Caco-2 (cell line): ENCODE data around the gene CLMN. TPM values are rescaled to one million over a fixed set of nuclear protein-coding genes. Genes with fewer than 3 reads are reported as not detected.

Experiments
- BruUV-seq: library from RNA; stranded (reverse); fragments of 400-500 nt; replicated peaks from 2 replicates; lab custom pipeline; 2021; lab: Mats Ljungman, UMichigan
- CTCF ChIA-PET: fragments of 300-600 bp; sonication (Branson Sonifier 250); formaldehyde crosslinking; loops from one replicate; lab custom pipeline; 2022; ENCODE audit warnings: antibody characterized with exemption; lab: Charles Lee
- POLR2A ChIA-PET: fragments of 300-600 bp; sonication (Branson Sonifier 250); formaldehyde crosslinking; loops from one replicate; lab custom pipeline; 2022; ENCODE audit warnings: antibody characterized with exemption; lab: Charles Lee
- DNase-seq, 2 experiments: peaks; one replicate each; pipeline versions ENCODE4 v3.0.0 to v3.0.0-alpha.2; 2020 to 2022
- H3K27me3 ChIP-seq: replicated peaks from 2 replicates; pipeline ENCODE4 v1.6.0; 2011; ENCODE audit warnings: low read length; ENCODE audit not compliant: control insufficient read depth, insufficient read depth
- H3K36me3 ChIP-seq: 2 replicates; pipeline ENCODE4 v1.5.1; 2011; ENCODE audit warnings: low read length; ENCODE audit not compliant: control insufficient read depth, insufficient read depth
- H3K4me1 ChIP-seq: fragments of 250-450 bp; sonication (Bioruptor Pico); 2 replicates; pipeline ENCODE4 v1.5.1; 2020; ENCODE audit warnings: mild to moderate bottlenecking
- H3K4me3 ChIP-seq: 2 replicates; pipeline ENCODE4 v1.5.1; 2011; ENCODE audit warnings: low read depth, mild to moderate bottlenecking, control low read depth, low read length
- H3K9me3 ChIP-seq: fragments of 250-450 bp; sonication (Bioruptor Pico); 2 replicates; pipeline ENCODE4 v1.5.1; 2020; ENCODE audit warnings: mild to moderate bottlenecking, moderate library complexity
- H3K27ac Mint-ChIP-seq: one replicate; pipeline ENCODE4 v1.8.0; 2022; ENCODE audit warnings: mixed read lengths; ENCODE audit not compliant: unreplicated experiment
- H3K27me3 Mint-ChIP-seq: one replicate; pipeline ENCODE4 v1.8.0; 2022; ENCODE audit warnings: mixed read lengths; ENCODE audit not compliant: insufficient read depth, unreplicated experiment
- H3K36me3 Mint-ChIP-seq: one replicate; pipeline ENCODE4 v1.8.0; 2022; ENCODE audit warnings: mild to moderate bottlenecking, mixed read lengths; ENCODE audit not compliant: insufficient read depth, unreplicated experiment
- H3K4me1 Mint-ChIP-seq: one replicate; pipeline ENCODE4 v1.8.0; 2022; ENCODE audit warnings: low read depth, mixed read lengths; ENCODE audit not compliant: unreplicated experiment
- H3K4me3 Mint-ChIP-seq: one replicate; pipeline ENCODE4 v1.8.0; 2022; ENCODE audit warnings: mild to moderate bottlenecking, moderate library complexity, mixed read lengths; ENCODE audit not compliant: unreplicated experiment
- H3K9me3 Mint-ChIP-seq: one replicate; pipeline ENCODE4 v1.8.0; 2022; ENCODE audit warnings: mixed read lengths; ENCODE audit not compliant: unreplicated experiment
- CTCF ChIP-seq, 2 experiments: fragments of 200-600 bp in 1 of 2; IDR thresholded peaks; 1 replicate in 1 of 2; 2 replicates in 1 of 2; pipeline versions ENCODE4 v1.5.1 to v1.8.0; 2011 to 2022; ENCODE audit warnings: antibody characterized with exemption in 1 of 2, control low read depth in 1 of 2, inconsistent platforms in 1 of 2, low read depth in 1 of 2, low read length in 1 of 2, mild to moderate bottlenecking in 1 of 2, moderate library complexity in 1 of 2; ENCODE audit not compliant: insufficient read depth in 1 of 2, severe bottlenecking in 1 of 2, unreplicated experiment in 1 of 2
- intact Hi-C: fragments of 100-400 bp; cut with micrococcal nuclease; formaldehyde crosslinking; loops from one replicate; pipeline ENCODE4 v1.10.0; 2022; ENCODE audit not compliant: unreplicated experiment
- total RNA-seq: library from RNA; stranded (reverse); gene quantifications from 2 replicates; pipeline ENCODE4 v1.2.3, GENCODE V29; 2022

Gene CLMN
- total RNA-seq, 1 experiment from 2014 or later: 6.7 TPM

GRCh38 chr14:95264271-95264973 lies 55.3 kb downstream of the CLMN start:
- Mint-ChIP-seq H3K4me1 (peaks cover 9% of the 10 kb centered on the region), H3K27me3 (no peaks in the 10 kb centered on the region), H3K36me3 (peaks cover 11% of the 10 kb centered on the region), H3K27ac (peak overlapping the region; percentile 74), H3K4me3 (no peak overlapping the region), H3K9me3 (peaks cover 9% of the 10 kb centered on the region)
- Histone ChIP-seq H3K27me3 (no peaks in the 10 kb centered on the region), H3K36me3 (no peaks in the 10 kb centered on the region), H3K4me1 (peaks cover 16% of the 10 kb centered on the region), H3K9me3 (peaks cover 11% of the 10 kb centered on the region; the same call in 1 of the 2 replicates), H3K4me3 (no peak overlapping the region)
- TF ChIP-seq CTCF (IDR thresholded peaks at IDR 0.05; ENCODE audit: insufficient read depth in 1 of 2, low read depth in 1 of 2, low read length in 1 of 2, severe bottlenecking in 1 of 2, unreplicated experiment in 1 of 2): no peak
- intact Hi-C loops: no loop called here
- POLR2A ChIA-PET: no interaction called here
- no peak for DNase-seq
- CTCF ChIA-PET: no interaction called here
- no TSS peak for BruUV-seq

- intact Hi-C loops: no loop called here
- H3K27ac Mint-ChIP-seq: no peak overlapping the region
- no TSS peak for BruUV-seq
Observed at GRCh38 chr14:95263527-95264231, 56.0 kb downstream of the CLMN start.

More at GRCh38 chr14:95263527-95264231, 56.0 kb downstream of the CLMN start:
- peaks cover 9% of the 10 kb centered on the region for H3K4me1 Mint-ChIP-seq
- no peak for TF ChIP-seq CTCF (IDR thresholded peaks at IDR 0.05; ENCODE audit: insufficient read depth in 1 of 2, low read depth in 1 of 2, low read length in 1 of 2, severe bottlenecking in 1 of 2, unreplicated experiment in 1 of 2)
- no peaks in the 10 kb centered on the region for H3K36me3 ChIP-seq
- H3K9me3 ChIP-seq: peaks cover 11% of the 10 kb centered on the region; the same call in 1 of the 2 replicates
- ChIA-PET POLR2A (no interaction called here), CTCF (no interaction called here)
- H3K9me3 Mint-ChIP-seq: peaks cover 9% of the 10 kb centered on the region
- no peak for DNase-seq
- H3K36me3 Mint-ChIP-seq: peaks cover 11% of the 10 kb centered on the region
- no peak overlapping the region for H3K4me3 Mint-ChIP-seq
- H3K27me3 Mint-ChIP-seq: no peaks in the 10 kb centered on the region
- H3K4me3 ChIP-seq: no peak overlapping the region
- peaks cover 16% of the 10 kb centered on the region for H3K4me1 ChIP-seq
- H3K27me3 ChIP-seq: no peaks in the 10 kb centered on the region
